ENCODE results near the gene SH3BGRL3. TPM values are rescaled to one million over a fixed set of nuclear protein-coding genes. Genes with fewer than 3 reads are reported as not detected.

Gene SH3BGRL3
- polyA plus RNA-seq, 1 donor from 2014 or later = 12.8 TPM

DNA sequence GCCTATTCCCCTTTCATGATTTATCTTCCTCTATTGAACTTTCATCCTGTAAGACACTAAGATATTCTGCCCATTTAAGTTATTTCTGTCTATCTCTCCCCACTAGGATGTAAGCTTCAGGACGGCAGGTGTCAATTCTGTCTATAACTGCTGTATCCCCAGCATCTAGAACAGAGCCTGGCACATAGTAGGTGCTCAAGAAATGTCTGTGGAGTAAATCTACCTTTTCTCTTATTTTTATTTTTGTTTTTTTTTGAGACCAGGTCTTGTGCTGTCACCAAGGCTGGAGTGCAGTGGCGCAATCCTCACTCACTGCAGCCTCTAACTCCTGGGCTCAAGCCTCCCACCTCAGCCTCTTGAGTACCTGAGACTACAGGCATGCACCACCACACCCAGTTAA, 43.5 kb downstream of the SH3BGRL3 start:
- Histone ChIP-seq H3K27ac (ENCODE audit: low read length) (no peak overlapping the region), H3K27me3 (ENCODE audit: insufficient read depth, low read depth, low read length) (no peaks in the 10 kb centered on the region), H3F3A (ENCODE audit: insufficient read depth, low read length, poor library complexity, severe bottlenecking) (no peaks in the 10 kb centered on the region), H4K20me1 (ENCODE audit: insufficient read depth) (no peaks in the 10 kb centered on the region), H3K4me2 (ENCODE audit: low read length) (no peak overlapping the region), H3K9me3 (ENCODE audit: low read length) (no peaks in the 10 kb centered on the region), H3K79me2 (replicated peaks; ENCODE audit: insufficient read depth, low read length) (no peaks in the 10 kb centered on the region), H2AFZ (ENCODE audit: low read depth, low read length) (no peak overlapping the region), H3K36me3 (ENCODE audit: insufficient read depth, low read length) (no peaks in the 10 kb centered on the region), H3K9ac (ENCODE audit: low read length) (no peak overlapping the region), H3K9me2 (ENCODE audit: insufficient read depth, low read length) (no peaks in the 10 kb centered on the region), H3K4me3 (ENCODE audit: low read length) (no peak overlapping the region)
- TF ChIP-seq POLR2AphosphoS5 (IDR thresholded peaks at IDR 0.05) = no peak
- TF ChIP-seq, protein P1, sequence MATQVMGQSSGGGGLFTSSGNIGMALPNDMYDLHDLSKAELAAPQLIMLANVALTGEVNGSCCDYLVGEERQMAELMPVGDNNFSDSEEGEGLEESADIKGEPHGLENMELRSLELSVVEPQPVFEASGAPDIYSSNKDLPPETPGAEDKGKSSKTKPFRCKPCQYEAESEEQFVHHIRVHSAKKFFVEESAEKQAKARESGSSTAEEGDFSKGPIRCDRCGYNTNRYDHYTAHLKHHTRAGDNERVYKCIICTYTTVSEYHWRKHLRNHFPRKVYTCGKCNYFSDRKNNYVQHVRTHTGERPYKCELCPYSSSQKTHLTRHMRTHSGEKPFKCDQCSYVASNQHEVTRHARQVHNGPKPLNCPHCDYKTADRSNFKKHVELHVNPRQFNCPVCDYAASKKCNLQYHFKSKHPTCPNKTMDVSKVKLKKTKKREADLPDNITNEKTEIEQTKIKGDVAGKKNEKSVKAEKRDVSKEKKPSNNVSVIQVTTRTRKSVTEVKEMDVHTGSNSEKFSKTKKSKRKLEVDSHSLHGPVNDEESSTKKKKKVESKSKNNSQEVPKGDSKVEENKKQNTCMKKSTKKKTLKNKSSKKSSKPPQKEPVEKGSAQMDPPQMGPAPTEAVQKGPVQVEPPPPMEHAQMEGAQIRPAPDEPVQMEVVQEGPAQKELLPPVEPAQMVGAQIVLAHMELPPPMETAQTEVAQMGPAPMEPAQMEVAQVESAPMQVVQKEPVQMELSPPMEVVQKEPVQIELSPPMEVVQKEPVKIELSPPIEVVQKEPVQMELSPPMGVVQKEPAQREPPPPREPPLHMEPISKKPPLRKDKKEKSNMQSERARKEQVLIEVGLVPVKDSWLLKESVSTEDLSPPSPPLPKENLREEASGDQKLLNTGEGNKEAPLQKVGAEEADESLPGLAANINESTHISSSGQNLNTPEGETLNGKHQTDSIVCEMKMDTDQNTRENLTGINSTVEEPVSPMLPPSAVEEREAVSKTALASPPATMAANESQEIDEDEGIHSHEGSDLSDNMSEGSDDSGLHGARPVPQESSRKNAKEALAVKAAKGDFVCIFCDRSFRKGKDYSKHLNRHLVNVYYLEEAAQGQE (IDR thresholded peaks at IDR 0.05; ENCODE audit: borderline replicate concordance) = no peak
- TF ChIP-seq SMC3 (conservative IDR thresholded peaks at IDR 0.05; ENCODE audit: poor library complexity) = no peak
- no peak for TF ChIP-seq EP300 (conservative IDR thresholded peaks at IDR 0.05; ENCODE audit: poor library complexity, severe bottlenecking)
- no peak for TF ChIP-seq MXI1 (conservative IDR thresholded peaks at IDR 0.05; ENCODE audit: poor library complexity, severe bottlenecking)
- no peak for TF ChIP-seq TAF1 (IDR thresholded peaks at IDR 0.05; ENCODE audit: low read depth)
- TF ChIP-seq, protein P2, sequence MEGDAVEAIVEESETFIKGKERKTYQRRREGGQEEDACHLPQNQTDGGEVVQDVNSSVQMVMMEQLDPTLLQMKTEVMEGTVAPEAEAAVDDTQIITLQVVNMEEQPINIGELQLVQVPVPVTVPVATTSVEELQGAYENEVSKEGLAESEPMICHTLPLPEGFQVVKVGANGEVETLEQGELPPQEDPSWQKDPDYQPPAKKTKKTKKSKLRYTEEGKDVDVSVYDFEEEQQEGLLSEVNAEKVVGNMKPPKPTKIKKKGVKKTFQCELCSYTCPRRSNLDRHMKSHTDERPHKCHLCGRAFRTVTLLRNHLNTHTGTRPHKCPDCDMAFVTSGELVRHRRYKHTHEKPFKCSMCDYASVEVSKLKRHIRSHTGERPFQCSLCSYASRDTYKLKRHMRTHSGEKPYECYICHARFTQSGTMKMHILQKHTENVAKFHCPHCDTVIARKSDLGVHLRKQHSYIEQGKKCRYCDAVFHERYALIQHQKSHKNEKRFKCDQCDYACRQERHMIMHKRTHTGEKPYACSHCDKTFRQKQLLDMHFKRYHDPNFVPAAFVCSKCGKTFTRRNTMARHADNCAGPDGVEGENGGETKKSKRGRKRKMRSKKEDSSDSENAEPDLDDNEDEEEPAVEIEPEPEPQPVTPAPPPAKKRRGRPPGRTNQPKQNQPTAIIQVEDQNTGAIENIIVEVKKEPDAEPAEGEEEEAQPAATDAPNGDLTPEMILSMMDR (IDR thresholded peaks at IDR 0.05; ENCODE audit: poor library complexity, severe bottlenecking) = no peak
- no peak for TF ChIP-seq RAD21 (conservative IDR thresholded peaks at IDR 0.05)
- no peak for TF ChIP-seq EZH2 (IDR thresholded peaks at IDR 0.05; ENCODE audit: borderline replicate concordance, insufficient read depth, low read length, poor library complexity, severe bottlenecking)

DNA sequence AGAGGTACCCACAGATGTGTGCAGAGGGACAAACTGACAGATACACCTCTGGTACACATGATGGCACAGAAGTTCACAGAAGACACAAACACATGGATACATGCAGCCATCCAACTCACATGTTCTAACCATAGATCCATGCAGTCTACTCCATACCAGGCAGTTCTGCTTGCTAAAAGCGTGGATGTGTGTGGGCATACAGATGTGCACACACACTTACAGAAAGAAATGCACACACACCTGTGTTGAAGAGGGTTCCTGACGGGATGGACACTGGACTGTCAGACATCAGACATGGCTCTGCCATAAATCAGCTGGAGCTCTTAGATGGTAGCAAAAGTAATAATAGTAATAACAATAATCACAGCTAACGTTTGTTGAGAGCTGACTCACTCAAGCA, 44.7 kb downstream of the SH3BGRL3 start:
- Histone ChIP-seq H3K27ac (ENCODE audit: low read length) (no peak overlapping the region), H3K27me3 (ENCODE audit: insufficient read depth, low read depth, low read length) (no peaks in the 10 kb centered on the region), H3K79me2 (replicated peaks; ENCODE audit: insufficient read depth, low read length) (no peaks in the 10 kb centered on the region), H3K9me3 (ENCODE audit: low read length) (no peaks in the 10 kb centered on the region), H3K4me2 (ENCODE audit: low read length) (no peak overlapping the region), H3K9me2 (ENCODE audit: insufficient read depth, low read length) (no peaks in the 10 kb centered on the region), H2AFZ (ENCODE audit: low read depth, low read length) (no peak overlapping the region), H3K36me3 (ENCODE audit: insufficient read depth, low read length) (no peaks in the 10 kb centered on the region), H4K20me1 (ENCODE audit: insufficient read depth) (no peaks in the 10 kb centered on the region), H3F3A (ENCODE audit: insufficient read depth, low read length, poor library complexity, severe bottlenecking) (no peaks in the 10 kb centered on the region), H3K9ac (ENCODE audit: low read length) (no peak overlapping the region), H3K4me3 (ENCODE audit: low read length) (no peak overlapping the region)
- TF ChIP-seq TAF1 (IDR thresholded peaks at IDR 0.05; ENCODE audit: low read depth) = no peak
- TF ChIP-seq EP300 (conservative IDR thresholded peaks at IDR 0.05; ENCODE audit: poor library complexity, severe bottlenecking) = no peak
- TF ChIP-seq MXI1 (conservative IDR thresholded peaks at IDR 0.05; ENCODE audit: poor library complexity, severe bottlenecking) = no peak
- TF ChIP-seq RAD21 (conservative IDR thresholded peaks at IDR 0.05) = no peak
- no peak for TF ChIP-seq EZH2 (IDR thresholded peaks at IDR 0.05; ENCODE audit: borderline replicate concordance, insufficient read depth, low read length, poor library complexity, severe bottlenecking)
- no peak for TF ChIP-seq POLR2AphosphoS5 (IDR thresholded peaks at IDR 0.05)
- TF ChIP-seq, protein P2 (IDR thresholded peaks at IDR 0.05; ENCODE audit: poor library complexity, severe bottlenecking) = no peak
- TF ChIP-seq, protein P1 (IDR thresholded peaks at IDR 0.05; ENCODE audit: borderline replicate concordance) = no peak
- TF ChIP-seq SMC3 (conservative IDR thresholded peaks at IDR 0.05; ENCODE audit: poor library complexity) = no peak
